Hepatocyte (in vitro differentiated cells): ENCODE data around the gene MYL6.

Experiments used
- EZH2phosphoT487 ChIP-seq: fragments of 200-600 bp; sonication (generic); IDR thresholded peaks from one replicate; pipeline ENCODE4 v1.6.1; 2018; ENCODE audit warnings: antibody characterized with exemption, mild to moderate bottlenecking, low read depth, moderate library complexity; ENCODE audit not compliant: unreplicated experiment, severe bottlenecking
- TF ChIP-seq, protein P1 (sequence below): fragments of 200-600 bp; sonication (generic); IDR thresholded peaks from 2 replicates; pipeline ENCODE4 v1.5.1; 2016; ENCODE audit warnings: antibody characterized with exemption, mild to moderate bottlenecking; ENCODE audit not compliant: poor library complexity

- TF ChIP-seq, protein P1, sequence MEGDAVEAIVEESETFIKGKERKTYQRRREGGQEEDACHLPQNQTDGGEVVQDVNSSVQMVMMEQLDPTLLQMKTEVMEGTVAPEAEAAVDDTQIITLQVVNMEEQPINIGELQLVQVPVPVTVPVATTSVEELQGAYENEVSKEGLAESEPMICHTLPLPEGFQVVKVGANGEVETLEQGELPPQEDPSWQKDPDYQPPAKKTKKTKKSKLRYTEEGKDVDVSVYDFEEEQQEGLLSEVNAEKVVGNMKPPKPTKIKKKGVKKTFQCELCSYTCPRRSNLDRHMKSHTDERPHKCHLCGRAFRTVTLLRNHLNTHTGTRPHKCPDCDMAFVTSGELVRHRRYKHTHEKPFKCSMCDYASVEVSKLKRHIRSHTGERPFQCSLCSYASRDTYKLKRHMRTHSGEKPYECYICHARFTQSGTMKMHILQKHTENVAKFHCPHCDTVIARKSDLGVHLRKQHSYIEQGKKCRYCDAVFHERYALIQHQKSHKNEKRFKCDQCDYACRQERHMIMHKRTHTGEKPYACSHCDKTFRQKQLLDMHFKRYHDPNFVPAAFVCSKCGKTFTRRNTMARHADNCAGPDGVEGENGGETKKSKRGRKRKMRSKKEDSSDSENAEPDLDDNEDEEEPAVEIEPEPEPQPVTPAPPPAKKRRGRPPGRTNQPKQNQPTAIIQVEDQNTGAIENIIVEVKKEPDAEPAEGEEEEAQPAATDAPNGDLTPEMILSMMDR, result no peak
- no peak for TF ChIP-seq EZH2phosphoT487
Observed at GRCh38 chr12:56160193-56160763, 2.1 kb downstream of the MYL6 start.
